ENCODE measurements around the gene RGS7.

- no peak for TF ChIP-seq CTCF (IDR thresholded peaks at IDR 0.05; ENCODE audit: low read depth, low read length)
- no peak for TF ChIP-seq EZH2phosphoT487 (IDR thresholded peaks at IDR 0.05; ENCODE audit: low read depth)
Observed at GRCh38 chr1:241352401-241352800, 4.6 kb downstream of the RGS7 start.

All from OCI-LY3 (cell line).